DMS153 (cell line): ENCODE data around the gene SLAMF1.
"Not testable (repeated sequence)": the region's sequence is repeated elsewhere in the genome, so short reads cannot be mapped to it uniquely, and the experiment has no call there.

ENCODE experiments used
- DNase-seq: peaks from one replicate; lab custom pipeline; 2025; lab: John Stamatoyannopoulos, UW

SLAMF1 gene

GRCh38 chr1:160563230-160563629 is 83.6 kb downstream of the SLAMF1 start:
- DNase-seq, result not testable (repeated sequence)

- not testable (repeated sequence) for DNase-seq
These were observed 84.1 kb downstream of the SLAMF1 start for GRCh38 chr1:160562745-160563144.

- no peak for DNase-seq
These were observed 86.0 kb downstream of the SLAMF1 start for GRCh38 chr1:160560806-160561205.

DNA sequence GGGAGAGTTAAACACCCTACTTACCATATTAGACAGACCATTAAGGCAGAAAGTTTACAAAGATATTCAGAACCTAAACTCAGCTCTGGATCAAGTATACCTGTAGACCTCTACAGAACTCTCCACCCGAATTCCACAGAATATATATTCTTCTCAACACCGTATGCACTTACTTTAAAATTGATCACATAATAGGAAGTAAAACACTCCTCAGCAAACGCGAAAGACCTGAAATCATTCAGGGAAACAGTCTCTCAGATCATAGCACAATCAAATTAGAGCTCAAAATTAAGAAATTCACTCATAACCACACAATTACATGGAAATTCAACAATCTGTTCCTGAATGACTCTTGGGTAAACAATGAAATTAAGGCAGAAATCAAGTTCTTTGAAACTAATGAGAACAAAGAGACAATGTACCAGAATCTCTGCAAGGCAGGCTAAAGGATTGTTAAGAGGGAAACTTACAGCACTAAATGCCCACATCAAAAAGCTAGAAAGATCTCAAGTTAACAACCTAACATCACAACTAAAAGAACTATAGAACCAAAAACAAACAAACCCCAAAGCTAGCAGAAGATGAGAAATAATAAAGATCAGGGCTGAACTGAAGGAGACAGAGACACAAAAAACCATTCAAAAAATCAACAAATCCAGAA is 86.7 kb downstream of the SLAMF1 start:
- DNase-seq, result no peak

DNA sequence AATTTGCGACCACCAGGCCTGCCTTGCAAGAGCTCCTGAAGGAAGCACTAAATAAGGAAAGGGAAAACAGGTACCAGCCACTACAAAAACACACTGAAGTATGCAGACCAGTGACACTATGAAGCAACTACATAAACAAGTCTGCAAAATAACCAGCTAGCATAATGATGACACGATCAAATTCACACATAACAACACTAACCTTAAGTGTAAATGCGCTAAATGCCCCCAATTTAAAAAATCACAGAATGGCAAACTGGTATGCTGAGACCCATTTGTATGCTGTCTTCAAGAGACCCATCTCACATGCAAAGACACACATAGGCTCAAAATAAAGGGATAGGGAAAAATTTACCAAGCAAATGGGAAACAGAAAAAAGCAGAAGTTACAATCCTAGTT is 87.4 kb downstream of the SLAMF1 start:
- DNase-seq, result not testable (repeated sequence)

GRCh38 chr1:160558660-160559380 is 88.0 kb downstream of the SLAMF1 start:
- no peak for DNase-seq
